NCI-H524 (cell line): ENCODE measurements around the gene GARIN5B.

Experiments used
- DNase-seq, 2 experiments: peaks; one replicate each; lab custom pipeline; 2025; lab: John Stamatoyannopoulos, UW

GARIN5B gene

DNA sequence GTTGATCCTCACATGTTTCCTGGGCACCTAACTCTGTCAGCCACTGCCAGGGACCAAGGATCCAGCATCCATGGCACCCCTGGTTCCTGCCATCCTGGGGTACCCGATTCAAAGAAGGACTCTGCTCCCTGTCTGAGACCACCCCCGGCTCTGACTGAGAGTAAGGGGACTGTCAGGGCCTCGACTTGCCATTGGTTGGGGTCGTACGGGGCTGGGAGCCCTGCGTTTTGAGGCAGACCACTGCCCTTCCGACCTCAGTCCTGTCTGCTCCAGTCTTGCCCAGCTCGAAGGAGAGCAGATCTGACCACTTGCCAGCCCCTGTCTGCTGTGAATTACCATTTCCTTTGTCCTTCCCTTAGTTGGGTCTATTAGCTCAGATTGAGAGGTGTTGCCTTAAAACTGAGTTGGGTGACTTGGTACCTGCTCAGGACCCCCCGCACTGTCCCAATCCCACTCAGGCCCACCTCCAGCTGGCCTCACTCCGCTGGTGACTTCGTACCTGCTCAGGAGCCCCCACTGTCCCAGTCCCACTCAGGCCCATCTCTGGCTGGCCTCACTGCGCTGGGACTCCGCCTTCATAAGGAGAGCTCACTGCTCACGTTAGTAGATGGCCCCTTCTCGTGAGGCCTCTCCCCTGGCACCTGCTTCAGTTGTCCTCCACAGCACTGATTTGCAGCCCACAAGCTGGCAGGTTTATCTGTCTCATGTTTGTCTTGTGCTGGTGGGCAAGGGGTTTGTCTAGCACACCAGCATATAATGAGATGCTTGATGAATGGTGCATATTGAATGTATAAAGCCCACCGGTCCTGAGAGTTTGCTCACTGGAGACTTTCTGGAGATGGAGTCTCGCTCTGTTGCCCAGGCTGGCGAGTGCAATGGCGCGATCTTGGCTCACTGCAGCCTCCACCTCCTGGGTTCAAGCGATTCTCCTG, 26.6 kb upstream of the GARIN5B start:
- DNase-seq: no peak

DNA sequence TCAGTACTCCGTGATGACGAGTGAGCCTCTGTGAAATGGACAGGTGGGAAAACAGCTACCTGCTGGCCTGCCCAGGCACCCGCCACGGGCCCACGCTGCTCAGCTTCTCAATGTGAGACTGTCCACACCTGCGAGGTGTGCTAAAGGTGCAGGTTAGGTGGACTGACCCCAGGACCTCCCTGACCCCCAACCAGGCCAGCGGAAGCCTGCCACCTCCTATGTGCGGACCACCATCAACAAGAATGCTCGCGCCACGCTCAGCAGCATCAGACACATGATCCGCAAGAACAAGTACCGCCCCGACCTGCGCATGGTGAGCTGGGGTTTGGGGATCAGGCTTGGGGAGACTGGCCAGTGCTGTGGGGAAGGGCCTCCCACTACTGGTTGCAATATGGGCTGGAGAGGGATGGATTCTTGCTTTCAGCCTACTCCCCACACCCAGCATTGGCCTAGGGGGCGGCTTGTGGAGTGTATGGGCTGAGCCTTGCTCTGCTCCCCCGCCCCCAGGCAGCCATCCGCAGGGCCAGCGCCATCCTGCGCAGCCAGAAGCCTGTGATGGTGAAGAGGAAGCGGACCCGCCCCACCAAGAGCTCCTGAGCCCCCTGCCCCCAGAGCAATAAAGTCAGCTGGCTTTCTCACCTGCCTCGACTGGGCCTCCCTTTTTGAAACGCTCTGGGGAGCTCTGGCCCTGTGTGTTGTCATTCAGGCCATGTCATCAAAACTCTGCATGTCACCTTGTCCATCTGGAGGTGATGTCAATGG, 24.9 kb upstream of the GARIN5B start:
- no peak for DNase-seq

DNA sequence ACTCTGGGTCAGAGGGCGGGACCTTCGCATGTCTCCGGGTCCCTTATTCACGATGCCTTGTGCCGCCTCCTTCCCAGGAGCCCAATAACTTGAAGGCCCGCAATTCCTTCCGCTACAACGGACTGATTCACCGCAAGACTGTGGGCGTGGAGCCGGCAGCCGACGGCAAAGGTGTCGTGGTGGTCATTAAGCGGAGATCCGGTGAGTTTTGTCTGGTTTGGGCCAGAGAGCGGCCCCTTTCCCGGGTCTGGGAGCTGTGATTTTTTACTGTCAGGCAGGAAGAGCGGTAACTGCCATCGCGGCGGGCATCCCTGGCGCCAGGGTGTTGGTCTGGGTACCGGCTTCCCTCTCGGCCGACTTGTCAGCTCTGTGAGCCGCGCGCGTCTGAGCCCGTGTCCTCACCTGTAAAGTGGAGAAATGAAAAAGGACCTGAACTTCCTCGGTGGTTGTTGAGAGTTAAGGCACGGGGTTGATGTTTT, 23.5 kb upstream of the GARIN5B start:
- DNase-seq: no peak

DNA sequence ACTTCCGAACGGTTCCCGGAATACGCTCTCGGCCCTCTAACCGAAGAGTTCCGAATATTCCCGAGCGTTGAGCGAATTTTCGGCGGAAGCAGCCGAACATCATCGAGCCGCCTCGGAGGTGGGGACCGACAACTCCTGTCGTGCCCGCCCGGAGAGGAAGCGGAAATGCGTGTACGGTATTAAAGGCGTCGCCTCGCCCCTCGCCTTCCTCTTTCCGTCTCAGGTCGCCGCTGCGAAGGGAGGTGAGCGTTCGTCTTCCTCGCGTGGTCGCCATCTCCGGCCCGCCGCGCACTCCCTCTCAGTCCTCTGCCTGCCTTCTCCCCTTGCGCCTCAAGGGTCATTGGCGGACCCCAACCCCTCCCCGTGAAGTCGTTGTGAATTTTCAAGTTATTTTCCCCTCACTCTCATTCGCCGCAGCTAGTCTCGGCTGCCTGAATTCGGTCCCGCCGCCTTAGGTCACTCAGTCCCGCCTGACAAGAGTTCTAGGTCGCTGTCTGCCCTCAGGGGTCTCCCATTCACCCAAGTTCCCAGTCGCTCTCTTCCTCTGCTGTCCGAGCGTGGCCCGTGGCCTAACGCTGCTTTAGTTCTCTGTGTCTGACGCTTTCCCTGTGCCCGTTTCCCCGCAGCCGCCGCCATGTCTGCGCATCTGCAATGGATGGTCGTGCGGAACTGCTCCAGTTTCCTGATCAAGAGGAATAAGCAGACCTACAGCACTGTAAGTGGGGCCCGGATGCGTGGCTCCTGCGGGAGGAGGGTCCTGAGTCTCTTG, 22.8 kb upstream of the GARIN5B start, which contains the start of gene RPL28:
Gene RPL28 (plus strand): TSS at position 209 of the 769 bp plus-strand sequence. CDS start 426 bp downstream, at position 635.
- DNase-seq: peak; percentile 98 to 99

DNA sequence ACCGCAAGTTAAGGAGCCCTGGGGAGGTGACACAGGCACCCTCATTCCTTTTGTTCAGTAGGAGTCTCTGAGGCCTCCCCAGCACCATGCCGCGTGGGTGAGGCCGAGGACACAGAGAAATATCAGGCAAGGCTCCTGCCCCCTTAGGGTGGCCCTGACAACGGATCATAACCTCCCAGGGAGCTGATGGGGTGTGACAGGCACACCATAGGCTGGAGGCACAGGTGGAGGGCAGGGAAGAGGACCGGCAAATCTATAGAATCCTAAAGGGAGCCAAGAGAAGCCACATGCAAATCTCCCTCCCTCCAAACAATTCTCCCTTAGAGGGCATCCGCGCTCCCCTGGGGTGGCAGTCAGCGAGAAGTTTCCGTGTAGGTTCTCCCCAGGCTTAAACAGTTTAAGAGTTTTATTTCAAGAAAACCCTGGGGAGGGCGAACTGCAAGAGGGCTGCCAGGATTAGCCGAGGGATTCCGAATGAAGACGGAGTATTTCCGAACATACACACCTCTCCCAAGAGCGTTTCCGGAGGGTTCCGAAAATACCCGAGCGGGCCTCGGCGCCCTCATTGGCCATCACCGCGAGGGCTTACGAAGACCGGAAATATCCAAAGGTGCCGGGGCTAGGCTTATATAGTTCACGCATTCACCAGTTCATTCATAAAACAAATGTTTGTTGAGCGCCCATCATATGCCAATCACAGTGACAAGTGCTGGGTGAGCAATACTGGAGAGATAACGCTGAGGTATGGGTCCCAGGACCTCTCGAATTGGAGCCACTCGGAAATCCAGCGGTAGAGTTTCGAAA, 22.1 kb upstream of the GARIN5B start:
- DNase-seq: peak; percentile 98

DNA sequence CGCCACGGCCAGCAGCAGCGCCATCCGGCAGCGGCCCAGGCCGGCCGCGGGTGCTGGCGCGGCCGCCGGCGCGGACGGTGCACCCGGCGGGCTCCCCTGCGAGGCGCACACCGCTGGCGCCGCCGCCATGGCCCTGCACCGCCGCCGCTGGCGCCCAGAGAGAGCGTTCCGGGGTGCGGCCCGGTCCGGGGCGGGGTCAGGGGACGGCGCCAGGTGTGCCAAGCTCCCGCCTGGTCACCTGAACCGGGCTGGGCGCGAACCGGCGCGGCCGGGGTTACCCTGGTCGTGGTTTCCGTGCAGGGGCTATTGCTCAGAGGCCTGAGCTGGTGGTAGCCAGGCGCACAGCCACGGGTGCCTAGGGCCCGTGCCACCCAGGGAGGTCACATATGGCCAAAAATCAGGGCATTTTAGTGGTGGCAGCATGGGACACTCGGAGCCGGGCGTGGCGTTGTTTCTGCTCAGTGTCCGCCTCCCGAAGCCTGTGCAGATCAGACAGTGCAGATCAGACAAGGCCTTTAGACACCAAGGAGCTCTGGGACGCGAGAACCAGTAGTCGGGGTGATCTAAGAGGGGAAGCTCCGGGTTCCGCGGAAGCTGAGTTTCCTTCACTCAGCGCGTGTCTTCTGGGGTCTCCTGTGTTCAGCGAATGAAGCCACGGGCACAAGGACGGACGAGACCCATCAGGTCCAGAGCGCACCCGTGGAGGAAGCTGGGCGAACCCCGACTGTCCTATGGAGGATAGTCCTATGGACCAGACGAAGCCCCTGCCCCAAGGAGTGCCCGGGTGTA, 21.3 kb upstream of the GARIN5B start, which contains the start of gene TMEM238:
Gene TMEM238 (minus strand): TSS at position 162 of the 789 bp plus-strand sequence. CDS start 33 bp downstream, at position 129.
- peak in 1 of 2 experiments; percentile 54 for DNase-seq

DNA sequence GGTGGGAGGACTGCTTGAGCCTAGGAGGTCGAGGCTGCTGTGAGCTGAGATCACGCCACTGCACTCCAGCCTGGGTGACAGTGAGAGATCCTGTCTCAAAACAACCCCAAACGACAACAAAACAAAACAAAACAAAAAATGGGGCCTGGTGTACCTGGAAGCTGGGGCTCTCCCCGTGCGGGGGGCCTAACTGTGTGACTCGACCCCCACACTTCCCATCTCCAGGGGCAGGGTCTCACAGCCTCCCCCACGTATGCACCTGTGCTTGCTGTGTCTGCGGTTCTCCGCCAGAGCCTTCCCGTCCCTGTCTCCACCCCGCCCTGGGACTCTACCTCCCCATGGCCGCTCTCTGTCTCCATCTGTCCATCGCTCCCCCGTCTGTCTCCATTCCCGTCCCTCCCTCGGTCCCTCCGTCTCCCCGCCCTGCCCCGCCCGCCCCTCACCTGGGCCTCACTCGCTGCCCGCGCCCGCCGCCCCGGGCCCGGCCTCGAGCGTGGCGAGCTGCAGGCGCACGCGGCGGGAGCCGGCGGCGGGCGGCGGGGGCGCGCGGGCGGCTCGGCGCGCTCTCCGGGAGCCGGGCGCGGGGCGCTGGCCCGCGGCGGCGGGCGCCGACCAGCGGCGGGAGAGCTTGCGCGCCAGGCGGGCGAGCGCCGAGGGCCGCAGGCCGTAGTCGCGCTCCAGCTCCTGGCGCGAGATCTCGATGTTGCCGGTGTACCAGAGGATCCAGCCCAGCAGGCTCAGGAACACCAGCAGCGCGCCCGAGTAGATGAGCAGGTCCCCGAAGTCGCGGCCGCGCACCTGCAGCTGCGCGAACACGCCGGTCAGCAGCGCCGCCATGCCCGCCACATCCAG, 20.4 kb upstream of the GARIN5B start:
- DNase-seq: peak; percentile 26 to 60

DNA sequence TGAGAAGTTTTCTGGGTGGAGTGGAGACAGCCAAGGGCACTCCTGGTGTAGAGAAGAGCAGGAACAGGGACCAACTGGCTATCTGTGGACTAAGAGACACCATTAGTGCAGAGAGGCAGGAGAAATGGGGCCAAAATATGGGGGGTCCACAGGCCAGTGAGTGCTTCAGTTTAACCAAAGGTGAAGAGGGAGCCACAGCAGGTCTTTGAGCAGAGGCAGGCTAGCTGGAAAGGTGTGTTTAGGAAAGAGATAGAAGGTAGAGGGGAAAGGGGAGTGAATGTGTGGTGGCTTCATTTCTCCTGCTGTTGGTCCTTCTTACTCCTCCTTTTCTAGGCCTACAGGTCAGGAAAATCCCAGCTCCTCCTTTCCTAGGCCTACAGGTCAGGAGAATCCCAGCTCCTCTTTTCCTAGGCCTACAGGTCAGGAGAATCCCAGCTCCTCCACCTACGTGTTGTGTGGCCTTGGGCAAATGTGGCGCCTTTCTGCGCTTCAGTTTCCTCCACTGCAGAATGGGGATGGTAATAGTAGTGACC, 19.5 kb upstream of the GARIN5B start:
- DNase-seq: no peak

DNA sequence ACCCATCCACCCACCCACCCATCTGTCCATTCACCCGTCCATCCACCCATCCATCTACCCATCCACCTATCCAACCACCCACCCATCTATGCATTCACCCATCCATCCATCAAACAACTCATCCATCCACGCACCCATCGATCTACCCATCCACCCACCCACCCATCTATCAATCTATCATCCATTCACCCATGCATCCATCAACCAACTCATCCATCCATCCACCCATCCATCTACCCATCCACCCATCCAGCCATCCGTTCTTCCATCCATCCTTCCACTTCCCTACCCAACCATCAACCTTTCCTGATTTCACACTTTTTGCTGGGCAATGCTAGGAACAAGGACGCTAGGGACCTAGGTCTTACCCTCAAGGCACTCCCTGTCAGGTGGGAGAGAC, 19.0 kb upstream of the GARIN5B start:
- DNase-seq: no peak

DNA sequence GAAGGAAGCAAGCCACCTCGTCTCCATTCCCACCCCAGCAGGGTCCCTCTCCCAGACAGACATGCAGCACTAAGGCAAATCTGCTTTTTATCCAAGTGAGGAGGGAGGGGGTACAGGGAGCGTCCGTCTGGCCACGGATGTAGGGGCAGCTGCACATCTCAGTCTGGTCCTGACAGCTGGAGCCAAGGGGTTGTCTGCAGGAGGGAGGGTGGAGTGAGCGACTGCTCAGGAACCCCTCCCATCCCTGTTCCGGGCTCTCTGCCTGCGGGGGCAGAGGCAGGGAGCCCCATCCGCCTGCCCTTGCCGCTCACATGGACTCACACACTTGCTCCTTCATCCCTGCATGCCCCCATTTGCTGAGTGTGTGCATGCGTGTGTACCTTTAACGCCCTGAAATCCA, 16.1 kb upstream of the GARIN5B start:
- peak; percentile 90 to 97 for DNase-seq

DNA sequence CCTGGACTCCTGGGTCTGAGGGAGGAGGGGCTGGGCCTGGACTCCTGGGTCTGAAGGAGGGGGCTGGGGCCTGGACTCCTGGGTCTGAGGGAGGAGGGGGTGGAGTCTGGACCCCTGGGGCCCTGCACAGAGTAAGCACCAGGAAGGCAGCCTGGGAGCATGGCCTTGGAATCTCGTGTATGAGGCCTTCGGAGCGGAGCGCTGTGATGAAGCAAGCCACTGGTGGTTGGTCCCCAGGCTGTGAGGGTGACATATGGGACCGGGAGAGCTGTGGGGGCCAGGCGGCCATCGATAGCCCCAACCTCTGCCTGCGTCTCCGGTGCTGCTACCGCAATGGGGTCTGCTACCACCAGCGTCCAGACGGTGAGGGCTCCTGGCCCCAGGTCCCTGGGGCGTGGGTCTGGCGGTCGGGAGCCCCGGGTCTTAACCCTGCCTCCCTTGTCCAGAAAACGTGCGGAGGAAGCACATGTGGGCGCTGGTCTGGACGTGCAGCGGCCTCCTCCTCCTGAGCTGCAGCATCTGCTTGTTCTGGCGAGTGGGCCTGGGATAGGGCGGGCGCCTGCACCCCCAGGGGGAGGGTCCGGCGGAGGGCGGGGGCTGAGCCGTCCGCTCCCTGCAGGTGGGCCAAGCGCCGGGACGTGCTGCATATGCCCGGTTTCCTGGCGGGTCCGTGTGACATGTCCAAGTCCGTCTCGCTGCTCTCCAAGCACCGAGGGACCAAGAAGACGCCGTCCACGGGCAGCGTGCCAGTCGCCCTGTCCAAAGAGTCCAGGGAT, 14.5 kb upstream of the GARIN5B start:
- peak; percentile 58 to 81 for DNase-seq

DNA sequence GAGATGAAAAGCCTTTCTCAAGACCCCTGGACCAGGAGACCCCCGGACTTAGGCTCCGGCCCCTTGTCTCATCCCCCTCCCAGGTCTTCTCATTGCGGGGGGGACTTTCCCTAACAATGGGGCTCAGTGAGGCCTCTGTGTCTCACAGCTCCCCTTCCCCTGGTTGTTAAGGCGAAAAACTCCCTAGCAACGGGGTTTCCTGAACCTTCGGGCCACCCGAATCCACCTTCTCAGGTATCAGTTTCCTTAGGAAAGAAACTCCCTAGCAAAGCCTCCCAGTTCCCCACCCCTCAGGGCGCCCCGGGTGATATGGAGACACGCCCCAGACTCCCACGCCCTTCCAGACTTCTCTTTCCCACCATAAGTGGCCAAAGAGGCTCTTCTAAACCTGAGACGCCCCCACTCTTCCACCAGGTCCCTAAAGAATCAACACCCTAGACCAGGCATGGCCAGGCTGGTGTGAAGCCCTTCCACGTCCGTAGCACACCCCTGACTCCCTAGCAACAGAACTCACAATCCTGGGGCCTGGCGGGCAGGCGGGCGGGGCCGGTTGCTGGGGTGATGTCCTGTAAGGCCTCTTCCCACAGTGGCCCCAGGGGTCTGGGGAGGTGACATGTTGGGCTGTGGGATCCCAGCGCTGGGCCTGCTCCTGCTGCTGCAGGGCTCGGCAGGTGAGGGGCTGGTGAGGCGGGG, 13.3 kb upstream of the GARIN5B start, which contains the start of gene TMEM190:
Gene TMEM190 (plus strand): TSS at position 586 of the 693 bp plus-strand sequence. CDS start 28 bp downstream, at position 614.
- DNase-seq: no peak

DNA sequence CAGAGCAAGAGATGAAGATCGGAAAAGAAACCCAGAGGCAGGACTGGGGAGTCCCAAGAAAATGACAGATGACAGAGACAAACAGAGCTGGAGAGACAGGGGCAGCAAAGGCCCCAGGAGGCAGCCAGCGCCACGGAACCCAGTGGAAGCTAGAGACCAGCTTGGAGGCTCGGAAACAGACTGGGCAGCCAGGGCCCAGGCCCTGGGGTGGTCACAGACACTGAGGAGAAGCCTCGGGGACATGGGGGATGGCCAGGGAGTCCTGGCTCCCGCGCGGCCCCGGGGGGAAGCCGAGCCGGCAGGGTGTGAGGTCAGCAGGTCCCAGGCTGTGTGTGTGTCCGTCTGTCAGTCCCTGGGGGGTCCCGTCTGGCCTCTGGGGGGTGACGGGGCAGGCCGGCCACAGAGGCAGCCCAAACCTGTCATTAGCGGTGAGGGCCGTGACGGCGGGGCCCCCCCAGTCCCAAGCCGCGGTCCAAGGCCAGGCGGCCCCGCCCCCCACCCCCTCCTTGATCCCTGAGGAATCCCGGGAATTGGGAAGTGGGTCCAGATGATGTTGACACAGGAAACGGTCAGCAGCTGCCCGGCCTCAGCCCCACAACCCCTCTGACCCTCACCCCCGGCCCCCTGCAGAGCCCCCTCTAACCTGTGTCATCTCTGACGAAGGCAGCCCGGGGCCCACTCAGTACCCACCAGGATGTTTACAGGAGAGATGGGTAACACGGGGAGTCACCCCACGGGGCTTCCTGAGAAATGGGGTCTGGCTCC, 11.1 kb upstream of the GARIN5B start:
- peak in 1 of 2 experiments; percentile 29 for DNase-seq

DNA sequence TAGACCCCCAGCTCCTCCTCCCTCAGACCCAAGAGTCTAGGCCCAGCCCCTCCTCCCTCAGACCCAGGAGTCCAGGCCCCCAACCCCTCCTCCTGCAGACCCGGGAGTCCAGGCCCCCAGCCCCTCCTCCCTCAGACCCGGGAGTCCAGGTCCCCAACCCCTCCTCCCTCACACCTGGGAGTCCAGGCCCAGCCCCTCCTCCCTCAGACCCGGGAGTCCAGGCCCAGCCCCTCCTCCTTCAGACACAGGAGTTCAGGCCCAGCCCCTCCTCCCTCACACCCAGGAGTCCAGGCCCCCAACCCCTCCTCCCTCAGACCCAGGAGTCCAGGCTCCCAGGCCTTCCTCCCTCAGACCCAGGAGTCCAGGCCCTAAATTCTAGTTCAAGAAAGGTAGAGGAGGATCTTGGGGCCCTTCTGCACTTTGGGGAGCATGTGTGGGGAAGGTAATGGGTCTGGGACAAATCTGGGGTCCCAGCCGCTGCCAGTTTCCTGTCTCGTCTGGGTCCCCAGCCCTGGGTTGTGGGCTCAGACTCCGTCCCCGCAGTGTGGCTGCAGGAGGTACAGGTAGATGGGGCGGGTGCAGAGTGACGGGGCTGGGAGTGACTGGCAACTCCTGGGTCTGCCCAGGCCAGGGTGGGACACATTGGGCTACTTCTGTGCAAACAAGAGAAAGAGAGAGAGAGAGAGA, 10.4 kb upstream of the GARIN5B start:
- no peak for DNase-seq

DNA sequence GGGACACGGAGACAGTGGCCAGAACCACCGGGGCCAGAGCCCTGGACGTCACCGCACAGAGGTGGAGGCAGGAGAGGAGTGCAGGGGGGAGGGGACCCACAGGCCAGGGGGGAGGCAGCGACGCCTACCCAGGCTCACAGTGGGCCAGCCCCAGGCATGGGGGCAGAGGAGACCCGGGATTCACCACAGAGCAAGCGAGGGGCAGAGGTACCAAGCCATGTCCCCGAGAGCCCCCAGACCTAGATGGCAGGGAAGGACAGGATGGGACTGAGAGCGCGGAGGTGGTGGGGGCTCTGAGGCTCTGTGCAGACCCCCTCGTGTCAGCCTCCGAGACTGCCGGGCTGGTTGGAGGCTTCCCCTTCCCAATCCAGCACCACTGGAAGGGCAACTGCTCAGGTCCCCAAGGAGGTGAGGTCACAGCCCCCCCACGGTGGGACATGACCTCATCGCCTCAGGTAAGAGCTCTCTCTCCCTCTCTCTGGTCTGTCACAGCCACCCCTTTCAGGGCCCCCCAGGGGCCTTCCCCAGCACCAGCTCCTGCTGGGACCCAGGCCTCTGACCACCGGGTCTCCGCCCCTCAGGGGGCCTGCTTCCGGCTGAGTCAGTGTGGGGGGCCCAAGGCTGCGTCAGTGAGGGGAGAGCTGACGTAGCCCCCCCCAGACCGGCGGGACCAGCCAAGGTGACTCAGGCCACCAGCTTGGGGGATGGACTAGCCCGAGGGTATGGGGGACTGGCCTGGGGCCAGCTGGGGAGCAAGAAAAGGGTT, 9.4 kb upstream of the GARIN5B start:
- DNase-seq: no peak
